NCI-H2081 (cell line): ENCODE measurements around the gene CD244.
"Not testable (repeated sequence)": the region's sequence is repeated elsewhere in the genome, so short reads cannot be mapped to it uniquely, and the experiment has no call there.

Source experiments
- DNase-seq, 2 experiments: peaks; one replicate each; lab custom pipeline; 2025; lab: John Stamatoyannopoulos, UW

Gene CD244

GRCh38 chr1:160879056-160879455 is 16.4 kb upstream of the CD244 start:
- no peak for DNase-seq

GRCh38 chr1:160877221-160877620 is 14.5 kb upstream of the CD244 start:
- DNase-seq, result no peak

GRCh38 chr1:160876311-160876710 is 13.6 kb upstream of the CD244 start:
- DNase-seq, result no peak

GRCh38 chr1:160875591-160875990 is 12.9 kb upstream of the CD244 start:
- DNase-seq, result not testable (repeated sequence)

- DNase-seq, result no peak
Measured at GRCh38 chr1:160874935-160875334, 12.2 kb upstream of the CD244 start.

GRCh38 chr1:160868141-160868540 is 5.5 kb upstream of the CD244 start:
- no peak for DNase-seq

GRCh38 chr1:160867651-160868050 is 5.0 kb upstream of the CD244 start:
- not testable (repeated sequence) for DNase-seq

GRCh38 chr1:160866695-160867260 is 4.1 kb upstream of the CD244 start:
- DNase-seq, result no peak

- no peak for DNase-seq
Measured at GRCh38 chr1:160866001-160866694, 3.5 kb upstream of the CD244 start.

- no peak for DNase-seq
Measured at GRCh38 chr1:160865337-160865736, 2.6 kb upstream of the CD244 start.

GRCh38 chr1:160864173-160864572 is 1.5 kb upstream of the CD244 start:
- DNase-seq, result no peak

GRCh38 chr1:160863774-160864131 is 1.1 kb upstream of the CD244 start:
- DNase-seq, result no peak

GRCh38 chr1:160863061-160863773 is 530 bp upstream of the CD244 start:
- no peak for DNase-seq

- no peak for DNase-seq
Measured at GRCh38 chr1:160860840-160861505, 1.7 kb downstream of the CD244 start.

- DNase-seq, result no peak
Measured at GRCh38 chr1:160859166-160859565, 3.5 kb downstream of the CD244 start.

- no peak for DNase-seq
Measured at GRCh38 chr1:160858507-160858906, 4.2 kb downstream of the CD244 start.

GRCh38 chr1:160858097-160858496 is 4.6 kb downstream of the CD244 start:
- no peak for DNase-seq

GRCh38 chr1:160855181-160855981 is 7.3 kb downstream of the CD244 start:
- DNase-seq, result no peak

GRCh38 chr1:160853754-160854153 is 8.9 kb downstream of the CD244 start:
- DNase-seq, result no peak

- no peak for DNase-seq
Measured at GRCh38 chr1:160853014-160853413, 9.7 kb downstream of the CD244 start.

- DNase-seq, result no peak
Measured at GRCh38 chr1:160850993-160851392, 11.7 kb downstream of the CD244 start.

- no peak for DNase-seq
Measured at GRCh38 chr1:160850541-160850940, 12.1 kb downstream of the CD244 start.
